ENCODE measurements around the gene NUDCD2. TPM values are rescaled to one million over a fixed set of nuclear protein-coding genes. Genes with fewer than 3 reads are reported as not detected.

The NUDCD2 gene
- total and polyA plus RNA-seq, 2 donors (not counting 1 experiment from before 2014, with no cell fraction given) = 6.8 to 24.4 TPM

GRCh38 chr5:163410505-163410904 lies 49.4 kb downstream of the NUDCD2 start:
- Histone ChIP-seq H3K9ac (ENCODE audit: low read length) (no peak overlapping the region), H3K27me3 (replicated peaks in 1 of 4; ENCODE audit: control extremely low read depth in 1 of 4, control insufficient read depth in 3 of 4, insufficient read depth in 4 of 4, low read length in 3 of 4) (peaks cover 0 to 4% (median 2%) of the 10 kb centered on the region in 4 experiments), H3K4me2 (replicated peaks; ENCODE audit: low read depth, low read length, poor library complexity, severe bottlenecking) (no peak overlapping the region), H3K4me1 (ENCODE audit: control insufficient read depth in 2 of 2, insufficient read depth in 2 of 2, low read length in 2 of 2) (peaks cover 0 to 3% of the 10 kb centered on the region in 2 donors), H4K20me1 (ENCODE audit: control insufficient read depth, insufficient read depth, low read length, poor library complexity, severe bottlenecking) (no peaks in the 10 kb centered on the region), H3K9me3 (ENCODE audit: control extremely low read depth in 1 of 3, control insufficient read depth in 2 of 3, insufficient read depth in 1 of 3, low read length in 2 of 3) (no peaks in the 10 kb centered on the region), H3K27ac (ENCODE audit: low read length in 2 of 2) (no peak overlapping the region), H3K4me3 (ENCODE audit: control extremely low read depth in 1 of 5, extremely low read depth in 1 of 5, insufficient read depth in 1 of 5, low read depth in 2 of 5, low read length in 4 of 5) (no peak overlapping the region), H3K79me2 (ENCODE audit: control insufficient read depth, insufficient read depth, low read length) (no peaks in the 10 kb centered on the region), H2AFZ (ENCODE audit: insufficient read depth, low read depth, low read length, poor library complexity, severe bottlenecking) (no peak overlapping the region), H3K36me3 (replicated peaks in 1 of 2; ENCODE audit: control extremely low read depth in 1 of 2, control insufficient read depth in 1 of 2, extremely low read depth in 1 of 2, insufficient read depth in 2 of 2, low read length in 1 of 2) (no peaks in the 10 kb centered on the region)
- DNase-seq = no peak
- TF ChIP-seq EZH2 (IDR thresholded peaks at IDR 0.05; ENCODE audit: borderline replicate concordance, insufficient read depth, low read depth, low read length, poor library complexity, severe bottlenecking) = no peak
- TF ChIP-seq, protein P1, sequence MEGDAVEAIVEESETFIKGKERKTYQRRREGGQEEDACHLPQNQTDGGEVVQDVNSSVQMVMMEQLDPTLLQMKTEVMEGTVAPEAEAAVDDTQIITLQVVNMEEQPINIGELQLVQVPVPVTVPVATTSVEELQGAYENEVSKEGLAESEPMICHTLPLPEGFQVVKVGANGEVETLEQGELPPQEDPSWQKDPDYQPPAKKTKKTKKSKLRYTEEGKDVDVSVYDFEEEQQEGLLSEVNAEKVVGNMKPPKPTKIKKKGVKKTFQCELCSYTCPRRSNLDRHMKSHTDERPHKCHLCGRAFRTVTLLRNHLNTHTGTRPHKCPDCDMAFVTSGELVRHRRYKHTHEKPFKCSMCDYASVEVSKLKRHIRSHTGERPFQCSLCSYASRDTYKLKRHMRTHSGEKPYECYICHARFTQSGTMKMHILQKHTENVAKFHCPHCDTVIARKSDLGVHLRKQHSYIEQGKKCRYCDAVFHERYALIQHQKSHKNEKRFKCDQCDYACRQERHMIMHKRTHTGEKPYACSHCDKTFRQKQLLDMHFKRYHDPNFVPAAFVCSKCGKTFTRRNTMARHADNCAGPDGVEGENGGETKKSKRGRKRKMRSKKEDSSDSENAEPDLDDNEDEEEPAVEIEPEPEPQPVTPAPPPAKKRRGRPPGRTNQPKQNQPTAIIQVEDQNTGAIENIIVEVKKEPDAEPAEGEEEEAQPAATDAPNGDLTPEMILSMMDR (IDR thresholded peaks at IDR 0.05) = no peak
- no peak for ATAC-seq (ENCODE audit: low read depth)
- intact Hi-C loops (cut with micrococcal nuclease) = no loop called here
- Mint-ChIP-seq H3K27me3 (peaks cover 28% of the 10 kb centered on the region), H3K4me1 (peaks cover 2% of the 10 kb centered on the region), H3K4me3 (no peak overlapping the region), H3K9me3 (ENCODE audit: insufficient read depth) (no peaks in the 10 kb centered on the region), H3K27ac (no peak overlapping the region)
- CTCF ChIA-PET = interaction anchor here (0.6 kb wide), 1 partner anchor 12 kb away, joined by 3 read pairs; no protein-coding TSS in a partner anchor
- POLR2A ChIA-PET = no interaction called here
- WGBS (ENCODE audit: insufficient coverage) = no CpG with 5 or more reads among the region's 2 CpGs

- ChIA-PET POLR2A (no interaction called here), CTCF (interaction anchor here (0.8 to 3.7 kb wide), 18 partner anchors 11 to 1866 kb away, joined by 3 to 22 read pairs (median 5); partner anchors contain the start of genes CCNG1 and NUDCD2)
- intact Hi-C loops (cut with micrococcal nuclease) = loop anchor here (2.0 kb wide), 1 partner anchor 103 kb away; no protein-coding TSS in a partner anchor
- Histone ChIP-seq H3K36me3 (replicated peaks in 1 of 2; ENCODE audit: control extremely low read depth in 1 of 2, control insufficient read depth in 1 of 2, extremely low read depth in 1 of 2, insufficient read depth in 2 of 2, low read length in 1 of 2) (no peaks in the 10 kb centered on the region), H3K9me3 (ENCODE audit: control extremely low read depth in 1 of 3, control insufficient read depth in 2 of 3, insufficient read depth in 1 of 3, low read length in 2 of 3) (no peaks in the 10 kb centered on the region), H3K79me2 (ENCODE audit: control insufficient read depth, insufficient read depth, low read length) (no peaks in the 10 kb centered on the region), H3K4me1 (ENCODE audit: control insufficient read depth in 2 of 2, insufficient read depth in 2 of 2, low read length in 2 of 2) (peaks cover 0 to 3% of the 10 kb centered on the region in 2 donors), H3K27ac (ENCODE audit: low read length in 2 of 2) (no peak overlapping the region), H2AFZ (ENCODE audit: insufficient read depth, low read depth, low read length, poor library complexity, severe bottlenecking) (no peak overlapping the region), H3K4me2 (replicated peaks; ENCODE audit: low read depth, low read length, poor library complexity, severe bottlenecking) (no peak overlapping the region), H3K9ac (ENCODE audit: low read length) (no peak overlapping the region), H3K27me3 (replicated peaks in 1 of 4; ENCODE audit: control extremely low read depth in 1 of 4, control insufficient read depth in 3 of 4, insufficient read depth in 4 of 4, low read length in 3 of 4) (peaks cover 0 to 4% (median under 1%) of the 10 kb centered on the region in 4 experiments), H4K20me1 (ENCODE audit: control insufficient read depth, insufficient read depth, low read length, poor library complexity, severe bottlenecking) (no peaks in the 10 kb centered on the region), H3K4me3 (ENCODE audit: control extremely low read depth in 1 of 5, extremely low read depth in 1 of 5, insufficient read depth in 1 of 5, low read depth in 2 of 5, low read length in 4 of 5) (no peak overlapping the region)
- Mint-ChIP-seq H3K4me1 (peaks cover 2% of the 10 kb centered on the region), H3K4me3 (no peak overlapping the region), H3K27ac (no peak overlapping the region), H3K27me3 (peaks cover 23% of the 10 kb centered on the region), H3K9me3 (ENCODE audit: insufficient read depth) (no peaks in the 10 kb centered on the region)
- no peak for ATAC-seq (ENCODE audit: low read depth)
- DNase-seq = no peak
- WGBS (ENCODE audit: insufficient coverage) = 90% methylated on average over 4 of the region's 6 CpGs
- TF ChIP-seq, protein P1 (IDR thresholded peaks at IDR 0.05) = no peak
- TF ChIP-seq EZH2 (IDR thresholded peaks at IDR 0.05; ENCODE audit: borderline replicate concordance, insufficient read depth, low read depth, low read length, poor library complexity, severe bottlenecking) = no peak
Measured at GRCh38 chr5:163409384-163409783, 50.5 kb downstream of the NUDCD2 start.

Data from B cell (primary cell).